ENCODE data around the gene HMGXB3.

Gene HMGXB3

GRCh38 chr5:149990518-149991376 lies 9.8 kb upstream of the HMGXB3 start:
- DNase-seq = peak; percentile 23

- no peak for DNase-seq
Measured at GRCh38 chr5:149993471-149993870, 7.1 kb upstream of the HMGXB3 start.

DNA sequence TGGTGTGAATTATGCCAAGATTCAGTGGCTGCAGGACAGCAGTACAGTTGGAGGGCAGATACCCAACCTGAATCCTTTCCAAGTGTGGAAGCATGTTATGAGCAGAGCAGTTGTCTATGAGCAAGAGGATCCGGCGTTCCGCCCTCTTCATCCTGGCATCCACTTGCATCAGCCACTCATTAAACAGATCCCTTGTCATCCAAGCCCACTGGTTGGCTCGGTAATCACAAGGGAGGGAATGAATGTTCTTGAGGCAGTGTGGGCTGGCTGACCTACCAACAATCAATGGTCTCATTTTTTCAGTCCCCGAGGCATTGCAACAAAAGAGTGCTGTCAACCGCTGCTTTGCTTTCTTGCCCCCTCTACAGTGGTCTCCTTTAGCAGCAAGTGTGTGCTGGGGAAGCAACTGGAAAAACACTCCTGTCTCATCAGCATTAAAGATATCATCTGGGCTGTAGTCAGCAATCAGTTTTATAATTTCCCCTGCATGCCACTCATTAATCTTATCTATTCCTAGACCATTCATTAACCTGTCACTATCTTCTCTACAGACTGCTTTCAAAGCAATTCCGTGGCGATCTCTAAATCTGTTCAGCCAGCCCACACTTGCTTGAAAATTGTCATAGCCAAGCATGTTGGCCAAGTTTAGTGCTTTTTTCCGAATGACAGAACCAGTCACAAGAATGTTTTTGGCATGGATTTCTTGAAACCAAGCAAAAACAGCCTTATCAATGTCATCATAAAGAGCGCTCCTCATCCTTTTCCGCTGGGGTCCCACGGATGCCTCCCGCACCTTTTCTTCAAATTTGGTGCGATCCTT lies 4.9 kb upstream of the HMGXB3 start:
- no peak for DNase-seq

- DNase-seq = no peak
Measured at GRCh38 chr5:149996205-149996890, 4.2 kb upstream of the HMGXB3 start.

DNA sequence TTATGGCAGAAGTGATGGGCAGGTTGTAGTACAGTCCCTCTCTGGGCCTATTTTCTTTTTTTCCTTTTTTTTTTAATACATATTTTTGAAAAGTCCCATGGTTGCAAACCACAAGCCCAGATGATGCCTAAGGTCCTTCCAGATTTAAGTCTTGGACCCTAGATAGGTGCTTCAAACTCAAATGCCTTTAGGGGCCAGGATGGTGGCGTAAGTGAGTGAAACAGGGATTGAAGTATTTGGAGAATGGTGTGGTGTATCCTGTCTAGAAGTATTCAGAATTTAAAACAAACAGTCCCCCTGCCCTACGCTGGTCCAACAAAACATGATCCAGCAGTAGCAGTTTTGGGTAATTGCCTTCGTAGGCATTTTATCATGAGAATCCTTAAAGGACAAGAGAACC lies 2.3 kb upstream of the HMGXB3 start:
- no peak for DNase-seq

- no peak for DNase-seq
Measured at GRCh38 chr5:149999359-149999758, 1.2 kb upstream of the HMGXB3 start.

GRCh38 chr5:149999866-150000255 lies 678 bp upstream of the HMGXB3 start:
- no peak for DNase-seq

DNA sequence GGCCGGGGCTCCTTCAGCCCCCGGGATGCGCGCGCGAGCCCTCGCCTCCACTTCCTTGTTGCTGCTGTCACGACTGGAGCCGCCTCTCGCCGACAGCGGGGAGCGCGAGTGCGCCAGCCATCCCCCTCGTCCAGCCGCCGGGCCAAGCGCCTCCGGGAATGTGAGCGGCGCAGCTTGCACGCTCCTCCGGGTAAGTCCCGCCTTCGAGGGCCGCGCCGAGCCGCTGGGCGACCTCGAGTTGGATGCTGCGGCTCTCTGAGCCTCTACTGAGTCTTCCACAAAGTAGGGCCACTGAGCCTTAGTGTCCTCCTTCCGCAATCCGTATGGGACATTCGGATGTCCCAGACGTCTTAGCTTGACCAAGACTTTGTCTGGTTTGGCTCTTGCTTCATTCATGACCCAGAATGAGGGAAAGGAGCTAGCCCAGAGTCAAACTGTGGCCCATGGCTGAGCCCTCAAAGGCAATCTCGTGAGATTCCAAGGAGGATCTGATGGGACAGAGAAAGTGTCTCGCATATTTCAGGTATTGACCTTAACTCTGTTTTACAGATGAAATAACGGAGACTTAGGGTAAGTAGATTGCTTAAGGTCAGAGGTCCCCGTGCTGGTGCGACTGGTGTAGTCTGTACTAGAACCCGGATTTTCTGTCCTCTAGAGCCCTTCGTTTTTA lies 586 bp downstream of the HMGXB3 start:
- DNase-seq = no peak

DNA sequence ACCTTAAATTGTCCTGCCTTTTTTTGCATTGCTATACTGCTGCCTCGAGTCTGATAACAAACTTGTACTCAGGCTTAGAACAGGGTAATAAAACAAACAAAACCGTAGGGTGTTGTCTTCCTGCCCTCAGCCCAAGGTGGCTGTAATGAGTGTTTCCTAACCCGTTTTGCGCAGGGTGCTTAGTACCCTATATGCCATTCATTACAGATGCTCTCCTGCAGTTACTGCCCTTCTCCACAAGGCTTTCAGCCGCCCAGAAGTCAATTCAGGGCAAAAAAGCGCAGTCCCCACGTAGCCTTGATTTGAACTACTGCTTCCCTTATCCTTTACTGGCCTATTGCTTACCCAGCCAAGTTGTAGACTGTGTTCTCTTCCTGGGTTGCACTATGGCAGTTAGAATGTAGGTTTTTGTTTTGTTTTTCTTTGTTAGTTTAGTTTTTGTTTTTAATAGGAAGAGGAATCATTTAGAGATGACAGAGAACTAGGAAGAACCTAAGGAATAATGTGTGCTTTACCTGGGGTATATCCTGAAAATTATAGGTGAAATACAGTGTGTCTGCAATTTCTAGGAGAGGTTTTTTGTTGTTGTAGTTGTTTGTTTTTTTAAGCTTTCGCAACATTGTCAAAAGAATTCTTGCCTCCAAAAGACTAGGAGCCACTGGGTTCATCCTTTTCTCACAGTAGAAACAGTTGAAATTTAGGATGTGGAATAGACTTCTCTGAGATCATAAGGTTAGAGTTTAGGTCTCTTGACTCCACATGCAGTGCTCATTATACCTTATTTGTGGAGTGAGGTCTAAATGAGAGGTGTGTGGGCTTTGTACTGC lies 1.3 kb downstream of the HMGXB3 start:
- DNase-seq = peak; percentile 85

GRCh38 chr5:150006318-150006717 lies 5.8 kb downstream of the HMGXB3 start:
- DNase-seq = no peak

- no peak for DNase-seq
Measured at GRCh38 chr5:150007050-150007449, 6.5 kb downstream of the HMGXB3 start.

DNA sequence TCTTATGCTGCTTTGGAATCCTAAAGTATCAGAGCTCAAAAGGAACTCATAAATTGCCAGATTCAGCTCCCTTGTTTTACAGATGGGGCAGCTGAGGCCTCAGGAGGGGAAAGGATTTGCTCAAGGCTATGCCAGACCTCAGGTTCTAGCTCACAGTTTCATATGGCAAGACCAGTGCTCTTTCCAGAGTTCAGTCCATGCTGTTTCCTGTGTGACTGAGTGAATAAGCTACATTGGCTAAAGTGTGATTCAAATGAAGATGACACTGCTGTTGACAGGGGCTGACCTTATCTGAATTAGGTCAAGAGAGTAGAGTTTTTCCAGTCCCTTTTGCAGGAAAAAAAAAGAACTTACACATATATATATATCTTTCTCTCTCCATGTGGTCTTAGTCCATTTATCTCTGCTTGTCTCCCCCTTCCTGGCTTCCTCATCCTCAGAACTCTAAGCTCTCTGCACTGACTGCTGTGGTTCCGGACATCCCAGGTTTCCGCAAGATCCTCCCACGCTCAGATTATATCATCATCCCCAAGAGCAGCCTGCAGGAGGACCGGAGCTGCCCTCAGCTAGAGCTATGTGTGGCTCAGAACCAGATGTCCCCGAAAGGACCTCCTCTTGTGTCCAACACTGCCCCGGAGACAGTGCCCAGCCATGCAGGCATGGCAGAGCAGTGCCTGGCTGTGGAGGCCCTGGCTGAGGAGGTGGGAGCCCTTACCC lies 9.3 kb downstream of the HMGXB3 start:
- no peak for DNase-seq

- DNase-seq = no peak
Measured at GRCh38 chr5:150013931-150014330, 13.4 kb downstream of the HMGXB3 start.

GRCh38 chr5:150014456-150014855 lies 13.9 kb downstream of the HMGXB3 start:
- DNase-seq = no peak

DNA sequence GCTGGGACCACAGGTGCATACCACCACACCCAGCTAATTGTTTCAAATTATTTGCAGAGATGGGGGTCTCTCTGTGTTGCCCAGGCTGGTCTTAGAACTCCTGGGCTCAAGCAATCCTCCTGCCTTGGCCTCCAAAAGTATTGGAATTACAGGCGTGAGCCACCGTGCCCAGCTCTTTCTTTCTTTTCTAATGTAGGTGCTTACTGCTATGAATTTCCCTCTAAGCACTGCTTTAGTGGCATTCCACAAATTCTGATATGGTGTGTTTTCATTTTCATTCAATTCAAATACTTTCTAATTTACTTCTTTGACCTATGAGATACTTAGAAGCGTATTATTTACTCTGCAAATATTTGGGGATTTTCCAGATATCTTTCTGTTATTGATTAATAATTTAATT lies 14.9 kb downstream of the HMGXB3 start:
- DNase-seq = no peak

GRCh38 chr5:150016537-150016936 lies 16.0 kb downstream of the HMGXB3 start:
- no peak for DNase-seq

DNA sequence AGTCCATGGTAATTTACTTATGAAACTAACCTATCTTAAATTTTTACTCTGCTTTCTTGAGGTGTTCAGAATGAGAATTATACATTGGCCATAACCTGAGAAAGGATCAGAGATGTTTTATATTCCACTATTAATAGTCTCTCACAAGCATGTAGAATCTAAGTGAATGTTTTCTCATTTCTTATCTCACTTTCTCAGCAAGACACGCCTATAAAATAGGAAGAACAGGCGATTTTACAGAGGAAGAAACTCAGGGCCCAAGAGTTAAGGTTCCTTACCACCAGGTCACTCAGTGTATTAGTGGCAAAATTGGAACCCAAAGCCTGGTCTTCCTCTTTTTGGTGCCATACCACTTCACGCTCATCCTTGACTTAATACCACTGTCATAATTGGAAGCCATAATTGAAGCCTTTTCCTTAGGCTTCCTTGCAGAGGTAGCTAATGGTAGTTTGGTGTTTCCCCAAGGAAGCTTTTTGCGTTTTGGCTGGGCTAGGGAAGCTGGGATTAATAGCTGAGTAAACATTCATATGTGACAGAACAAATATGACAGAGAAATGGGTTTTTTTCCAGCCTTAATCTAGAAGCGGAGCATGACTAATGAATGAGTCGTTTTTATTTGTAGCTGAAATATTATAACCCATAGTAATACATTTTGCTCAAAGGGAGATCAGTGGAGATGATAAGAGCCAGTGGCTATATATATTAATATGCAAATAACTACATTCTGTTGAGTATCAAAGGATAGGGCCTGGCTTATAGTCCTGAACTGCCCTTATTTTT lies 16.9 kb downstream of the HMGXB3 start:
- no peak for DNase-seq

DNA sequence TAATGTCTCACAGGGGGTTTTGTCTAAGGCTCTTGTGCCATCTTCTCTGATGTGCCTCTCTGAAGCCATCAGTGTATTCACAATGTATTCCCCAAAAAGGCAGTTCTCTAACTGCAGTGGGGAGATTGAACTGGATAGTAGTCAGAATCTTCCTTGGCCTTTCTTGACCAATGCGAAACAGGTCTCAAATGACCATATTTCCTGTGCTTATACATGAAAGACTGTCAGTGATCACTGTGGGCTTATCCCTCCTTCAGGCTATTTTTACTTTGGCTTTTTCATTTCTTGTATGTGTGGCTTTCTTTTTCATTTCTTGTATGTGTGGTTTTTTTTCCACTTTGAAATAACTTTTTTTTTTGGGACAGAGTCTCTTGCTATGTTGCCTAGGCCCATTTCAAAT lies 19.7 kb downstream of the HMGXB3 start:
- DNase-seq = no peak

DNA sequence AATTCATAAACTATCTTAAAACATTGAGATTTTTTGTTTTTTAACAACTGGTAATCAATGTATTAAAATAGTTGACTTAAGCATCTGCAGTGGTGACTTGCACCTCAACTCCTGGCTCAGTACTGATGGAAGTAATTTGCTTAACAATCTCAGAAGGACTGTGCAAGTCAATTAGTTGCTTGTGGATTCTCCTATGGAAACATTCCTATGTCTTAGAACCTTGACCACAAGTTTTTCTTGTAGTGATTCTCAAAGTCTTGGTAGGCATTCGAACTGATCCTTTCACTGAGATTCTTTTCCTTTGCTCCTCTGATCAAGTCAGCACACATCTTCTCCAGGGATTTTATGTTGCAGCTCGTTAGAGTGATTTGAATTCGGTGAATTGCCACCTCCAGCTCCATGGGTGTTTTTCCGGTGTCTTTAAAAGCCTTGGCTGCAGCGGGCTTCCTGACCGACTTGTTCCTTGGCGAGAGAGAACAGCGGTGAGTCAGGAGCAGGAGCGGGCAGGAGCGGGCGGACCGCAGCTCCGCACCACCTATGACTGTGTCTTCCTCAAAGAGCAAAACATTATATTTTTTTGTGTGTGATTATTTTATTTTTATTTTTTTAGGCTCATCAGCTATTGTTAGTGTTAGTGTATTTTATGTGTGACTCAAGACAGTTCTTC lies 21.1 kb downstream of the HMGXB3 start:
- no peak for DNase-seq

DNA sequence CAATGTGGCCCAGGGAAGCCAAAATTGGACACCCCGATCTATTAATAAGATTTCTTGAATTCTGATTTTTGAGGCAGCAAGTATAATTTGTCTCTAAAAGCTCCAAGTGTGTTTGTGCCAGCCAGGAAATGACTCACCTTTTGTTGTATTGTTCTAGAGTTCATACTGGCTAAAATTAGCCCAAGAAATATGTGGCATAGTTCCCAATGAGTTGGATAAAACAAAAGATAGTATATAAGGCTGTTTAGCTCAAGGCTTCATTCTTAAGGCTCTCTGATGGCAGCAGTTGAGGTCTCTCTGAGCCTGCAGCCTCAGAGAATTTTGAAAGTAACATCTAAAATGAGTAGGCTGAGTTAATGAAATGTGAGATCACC lies 21.6 kb downstream of the HMGXB3 start:
- no peak for DNase-seq
